ENCODE data around the gene TEDC2. TPM values are rescaled to one million over a fixed set of nuclear protein-coding genes. Genes with fewer than 3 reads are reported as not detected.
A peak's percentile ranks its signal among the peaks of the same experiment; 100 is the strongest.

TEDC2 gene
- polyA plus RNA-seq, 3 donors: 0.28 TPM; not detected in 2

DNA sequence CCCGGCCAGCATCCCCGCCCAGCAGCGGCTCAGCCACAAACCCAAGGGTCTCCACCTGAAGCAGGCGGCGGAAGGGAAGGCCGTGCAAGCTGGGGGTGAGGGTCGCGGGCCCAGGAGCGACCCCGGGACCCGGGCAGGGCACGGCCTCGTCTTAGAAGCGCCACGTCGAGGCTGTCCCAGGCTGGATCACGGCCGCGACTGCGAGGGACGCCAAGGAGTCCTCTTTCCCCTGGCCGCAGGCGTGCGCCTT is 31.2 kb upstream of the TEDC2 start:
- DNase-seq: no peak
- H3K4me3 ChIP-seq (replicated peaks in 1 of 3; ENCODE audit: low read depth in 2 of 3, low read length in 3 of 3): peak overlapping the region; percentile 74 to 94 (median 92)
- H3K36me3 Mint-ChIP-seq: peaks cover 9 to 13% of the 10 kb centered on the region in 2 donors
- H3K79me2 ChIP-seq (ENCODE audit: insufficient read depth, low read length): peaks cover 42% of the 10 kb centered on the region
- H3K36me3 ChIP-seq (replicated peaks in 1 of 2; ENCODE audit: control insufficient read depth in 1 of 2, insufficient read depth in 2 of 2, low read length in 2 of 2): peaks cover 4 to 14% of the 10 kb centered on the region in 2 donors
- H3K4me2 ChIP-seq (replicated peaks; ENCODE audit: extremely low read depth, low read length, poor library complexity, severe bottlenecking): peak overlapping the region; percentile 94
- peaks cover 0 to 2% (median 0%) of the 10 kb centered on the region in 3 donors for H3K27me3 Mint-ChIP-seq (ENCODE audit: low read depth in 3 of 3)
- WGBS (ENCODE audit: insufficient coverage): under 1% methylated on average over 22 of the region's 24 CpGs
- H3K4me3 Mint-ChIP-seq: peak overlapping the region; percentile 82 to 90
- H4K20me1 ChIP-seq (ENCODE audit: insufficient read depth, low read length): no peaks in the 10 kb centered on the region
- no peak overlapping the region for H3K27ac Mint-ChIP-seq
- no peaks in the 10 kb centered on the region for H3K9me3 Mint-ChIP-seq
- peak overlapping the region; percentile 99 for H2AFZ ChIP-seq (ENCODE audit: insufficient read depth, low read depth, low read length, poor library complexity, severe bottlenecking)
- H3K9ac ChIP-seq (ENCODE audit: insufficient read depth, low read length, poor library complexity, severe bottlenecking): peak overlapping the region; percentile 54
- TF ChIP-seq CTCF (IDR thresholded peaks at IDR 0.05): no peak
- intact Hi-C loops (cut with micrococcal nuclease): loop anchor here (5.0 to 10.0 kb wide), 4 partner anchors 34 to 86 kb away; partner anchors contain the start of genes ABCA3 (in 1 of the 2), NTN3 (in 1 of the 2), TBC1D24 (in 1 of the 2) and TEDC2 (in 1 of the 2)
- H3K4me1 Mint-ChIP-seq: peaks cover 31% of the 10 kb centered on the region
- H3K27me3 ChIP-seq (ENCODE audit: control insufficient read depth in 2 of 2, insufficient read depth in 2 of 2, low read length in 2 of 2): no peaks in the 10 kb centered on the region
- peaks cover 20 to 28% of the 10 kb centered on the region in 2 donors for H3K4me1 ChIP-seq (ENCODE audit: control insufficient read depth in 1 of 2, insufficient read depth in 2 of 2, low read length in 2 of 2)
- H3K27ac ChIP-seq (ENCODE audit: low read depth in 1 of 2, low read length in 2 of 2): peak overlapping the region in 1 of 2 donors; percentile 8
- H3K9me3 ChIP-seq (replicated peaks in 1 of 2; ENCODE audit: control insufficient read depth in 1 of 2, insufficient read depth in 1 of 2, low read length in 2 of 2): no peaks in the 10 kb centered on the region

DNA sequence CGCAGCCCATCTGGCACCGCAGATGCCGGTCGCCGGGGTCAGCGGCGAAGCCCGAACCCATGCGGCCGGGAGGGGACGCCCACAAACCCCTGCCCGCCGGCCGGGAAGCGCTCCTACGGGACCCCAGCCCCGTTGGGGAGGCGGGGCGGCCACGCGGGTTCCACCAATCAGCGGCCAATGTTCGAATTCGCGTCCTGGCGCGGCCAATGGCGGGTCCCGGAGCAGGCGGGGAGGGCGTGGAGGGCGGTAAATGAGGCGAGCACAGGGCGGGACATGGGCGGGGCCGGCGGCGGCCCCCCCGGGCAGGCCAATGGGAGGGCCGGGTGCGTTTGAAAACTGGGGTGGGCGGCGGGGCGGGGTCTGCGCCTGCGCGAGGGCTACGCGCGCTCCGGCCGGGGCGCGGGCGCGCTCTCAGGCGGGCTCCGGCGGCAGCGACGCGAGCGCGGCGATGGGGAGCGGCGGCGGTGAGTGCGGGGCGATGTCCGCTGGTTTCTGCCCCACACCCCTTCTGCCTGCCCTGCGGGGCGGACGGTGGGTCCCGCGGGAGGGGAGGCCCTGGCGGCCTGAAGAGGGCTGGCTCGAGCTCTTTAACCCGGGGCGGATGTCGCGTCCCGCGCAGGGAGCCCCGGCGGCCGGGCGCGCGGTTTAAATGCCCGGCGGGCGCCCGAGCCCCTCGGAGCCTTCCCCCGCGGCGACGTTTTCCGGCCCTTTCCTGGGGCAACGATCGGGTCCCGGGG is 30.7 kb upstream of the TEDC2 start, which contains the start of gene CCNF:
CCNF (plus strand) TSS at position 414 of the 737 bp plus-strand sequence; CDS start at position 449, 35 bp downstream.
- Mint-ChIP-seq H3K36me3 (peaks cover 10 to 16% of the 10 kb centered on the region in 2 donors), H3K4me1 (peaks cover 31% of the 10 kb centered on the region), H3K27me3 (ENCODE audit: low read depth in 3 of 3) (peaks cover 0 to 2% (median 0%) of the 10 kb centered on the region in 3 donors), H3K27ac (peak within 1 kb of the TSS in 4 of 7 donors; percentile 17 to 68 (median 32)), H3K4me3 (peak within 1 kb of the TSS; percentile 84 to 94), H3K9me3 (no peaks in the 10 kb centered on the region)
- intact Hi-C loops (cut with micrococcal nuclease): loop anchor here (5.0 to 10.0 kb wide), 4 partner anchors 33 to 87 kb away; partner anchors contain the start of genes ABCA3 (in 1 of the 2), NTN3 (in 1 of the 2), TBC1D24 (in 1 of the 2) and TEDC2 (in 1 of the 2)
- Histone ChIP-seq H3K36me3 (replicated peaks in 1 of 2; ENCODE audit: control insufficient read depth in 1 of 2, insufficient read depth in 2 of 2, low read length in 2 of 2) (peaks cover 4 to 14% of the 10 kb centered on the region in 2 donors), H3K79me2 (ENCODE audit: insufficient read depth, low read length) (peaks cover 45% of the 10 kb centered on the region), H3K4me1 (ENCODE audit: control insufficient read depth in 1 of 2, insufficient read depth in 2 of 2, low read length in 2 of 2) (peaks cover 20 to 28% of the 10 kb centered on the region in 2 donors), H3K27ac (ENCODE audit: low read depth in 1 of 2, low read length in 2 of 2) (peak within 1 kb of the TSS in 1 of 2 donors; percentile 10), H2AFZ (ENCODE audit: insufficient read depth, low read depth, low read length, poor library complexity, severe bottlenecking) (peak within 1 kb of the TSS; percentile 99), H3K4me2 (replicated peaks; ENCODE audit: extremely low read depth, low read length, poor library complexity, severe bottlenecking) (peak within 1 kb of the TSS; percentile 94), H3K27me3 (ENCODE audit: control insufficient read depth in 2 of 2, insufficient read depth in 2 of 2, low read length in 2 of 2) (no peaks in the 10 kb centered on the region), H3K9me3 (replicated peaks in 1 of 2; ENCODE audit: control insufficient read depth in 1 of 2, insufficient read depth in 1 of 2, low read length in 2 of 2) (no peaks in the 10 kb centered on the region), H4K20me1 (ENCODE audit: insufficient read depth, low read length) (no peaks in the 10 kb centered on the region), H3K4me3 (replicated peaks in 1 of 3; ENCODE audit: low read depth in 2 of 3, low read length in 3 of 3) (peak within 1 kb of the TSS; percentile 74 to 94 (median 92)), H3K9ac (ENCODE audit: insufficient read depth, low read length, poor library complexity, severe bottlenecking) (peak within 1 kb of the TSS; percentile 77)
- WGBS (ENCODE audit: insufficient coverage): under 1% methylated on average over 93 of the region's 103 CpGs
- DNase-seq: peak; percentile 92 to 95 (median 94)
- no peak for TF ChIP-seq CTCF (IDR thresholded peaks at IDR 0.05)
